HCT116 (cell line): Measurements from ENCODE around the gene MRPL44. TPM values are rescaled to one million over a fixed set of nuclear protein-coding genes. Genes with fewer than 3 reads are reported as not detected.

ENCODE experiments used
- ATAC-seq: fragments of 200-7000 bp; cut with Tn5 transposase; 2 replicates; pipeline ENCODE4 v1.9.1; 2020; ENCODE audit warnings: mild to moderate bottlenecking, moderate library complexity
- BruUV-seq: library from RNA; stranded (reverse); fragments of 400-500 nt; replicated peaks from 2 replicates; lab custom pipeline; 2021; lab: Mats Ljungman, UMichigan
- CTCF ChIA-PET: fragments of 300-600 bp; sonication (Branson Sonifier 250); formaldehyde crosslinking; loops from one replicate; lab custom pipeline; 2021; ENCODE audit warnings: antibody characterized with exemption; lab: Charles Lee
- POLR2A ChIA-PET: fragments of 300-600, 350-600 bp; sonication (Branson Sonifier 250); formaldehyde crosslinking; loops from one replicate; lab custom pipeline; 2021; ENCODE audit warnings: antibody characterized with exemption; lab: Charles Lee
- RAD21 ChIA-PET, 2 experiments: fragments of 300-600 bp; sonication (Branson Sonifier 250); formaldehyde crosslinking; loops; one replicate each; lab custom pipeline; 2023; ENCODE audit warnings: low total read pairs in 2 of 2; ENCODE audit not compliant: uncharacterized antibody in 2 of 2, unreplicated experiment in 2 of 2, low non-redundant PET in 1 of 2; lab: Charles Lee
- DNase-seq: peaks from one replicate; pipeline ENCODE4 v3.0.0-alpha.2; 2010; ENCODE audit warnings: low read depth, low spot score
- H2AFZ ChIP-seq: fragments of 200-600 bp; shearing (Covaris generic), sonication (generic); 2 replicates; pipeline ENCODE4 v1.6.1; 2017; ENCODE audit warnings: low read depth, mixed run types, mixed read lengths, antibody characterized with exemption, low read length; ENCODE audit not compliant: poor library complexity, severe bottlenecking
- H3K27ac ChIP-seq: 2 replicates; pipeline ENCODE4 v1.5.1; 2012; ENCODE audit warnings: low read depth, low read length
- H3K27me3 ChIP-seq: fragments of 200-600 bp; sonication (generic); 2 replicates; pipeline ENCODE4 v1.6.1; 2016; ENCODE audit warnings: mixed run types, low read length, mixed read lengths; ENCODE audit not compliant: insufficient read depth
- H3K36me3 ChIP-seq, 2 experiments: fragments of 200-500 bp in 1 of 2; fragments of 200-600 bp in 1 of 2; sonication (Bioruptor generic) in 1 of 2; sonication (generic) in 1 of 2; 2 replicates each; pipeline versions ENCODE4 v1.5.1 to v1.6.1; 2014 to 2016; ENCODE audit warnings: low read length in 2 of 2, inconsistent platforms in 1 of 2, mixed read lengths in 1 of 2, mixed run types in 1 of 2; ENCODE audit not compliant: insufficient read depth in 2 of 2, control insufficient read depth in 1 of 2
- H3K4me1 ChIP-seq, 2 experiments: fragments of 200-600 bp in 1 of 2; sonication (generic) in 1 of 2; 2 replicates each; pipeline versions ENCODE4 v1.5.1 to v1.6.1; 2012 to 2017; ENCODE audit warnings: low read length in 2 of 2, inconsistent platforms in 1 of 2, mild to moderate bottlenecking in 1 of 2, mixed read lengths in 1 of 2, mixed run types in 1 of 2, moderate library complexity in 1 of 2; ENCODE audit not compliant: insufficient read depth in 2 of 2, control insufficient read depth in 1 of 2
- H3K4me2 ChIP-seq: fragments of 200-600 bp; sonication (generic); 2 replicates; pipeline ENCODE4 v1.6.1; 2017; ENCODE audit warnings: mixed run types, low read length, mixed read lengths
- H3K4me3 ChIP-seq, 2 experiments: fragments of 200-600 bp in 1 of 2; sonication (generic) in 1 of 2; replicated peaks in 1 of 2; 2 replicates each; pipeline ENCODE4 v1.5.1; 2011 to 2016; ENCODE audit warnings: low read length in 2 of 2, control low read depth in 1 of 2, low read depth in 1 of 2, mild to moderate bottlenecking in 1 of 2, mixed read lengths in 1 of 2, mixed run types in 1 of 2
- H3K79me2 ChIP-seq: fragments of 200-600 bp; sonication (generic); 2 replicates; pipeline ENCODE4 v1.6.1; 2017; ENCODE audit warnings: mild to moderate bottlenecking, mixed run types, low read length, moderate library complexity, mixed read lengths; ENCODE audit not compliant: insufficient read depth
- H3K9ac ChIP-seq: fragments of 200-600 bp; sonication (generic); 2 replicates; pipeline ENCODE4 v1.6.1; 2016; ENCODE audit warnings: low read length, mixed read lengths
- H3K9me2 ChIP-seq: fragments of 200-600 bp; sonication (generic), shearing (Covaris generic); 2 replicates; pipeline ENCODE4 v1.6.1; 2017; ENCODE audit warnings: mixed run types, mild to moderate bottlenecking, moderate library complexity; ENCODE audit not compliant: insufficient read depth
- H3K9me3 ChIP-seq, 2 experiments: fragments of 200-500 bp in 1 of 2; fragments of 200-600 bp in 1 of 2; sonication (Bioruptor generic) in 1 of 2; sonication (generic) in 1 of 2; 2 replicates each; pipeline ENCODE4 v1.6.1; 2014 to 2017; ENCODE audit warnings: low read length in 2 of 2, mixed read lengths in 2 of 2, inconsistent platforms in 1 of 2, low read depth in 1 of 2, mild to moderate bottlenecking in 1 of 2, mixed run types in 1 of 2, moderate library complexity in 1 of 2; ENCODE audit not compliant: control insufficient read depth in 1 of 2, insufficient read depth in 1 of 2
- H4K20me1 ChIP-seq: fragments of 200-600 bp; sonication (generic), shearing (Covaris generic); 2 replicates; pipeline ENCODE4 v1.6.1; 2017; ENCODE audit warnings: mixed run types, mild to moderate bottlenecking, moderate library complexity; ENCODE audit not compliant: insufficient read depth
- CBX3 ChIP-seq: IDR thresholded peaks from 2 replicates; pipeline ENCODE4 v1.6.1; 2012; ENCODE audit warnings: low read depth
- CEBPB ChIP-seq: IDR thresholded peaks from 2 replicates; pipeline ENCODE4 v1.6.1; 2012; ENCODE audit warnings: low read depth
- EGR1 ChIP-seq: IDR thresholded peaks from 2 replicates; pipeline ENCODE4 v1.6.1; 2012; ENCODE audit warnings: low read depth
- EZH2phosphoT487 ChIP-seq: fragments of 200-600 bp; IDR thresholded peaks from 2 replicates; pipeline ENCODE4 v1.6.1; 2018; ENCODE audit warnings: antibody characterized with exemption, borderline replicate concordance
- FOSL1 ChIP-seq: IDR thresholded peaks from 2 replicates; pipeline ENCODE4 v1.6.1; 2012; ENCODE audit warnings: low read depth
- JUND ChIP-seq: IDR thresholded peaks from 2 replicates; pipeline ENCODE4 v1.6.1; 2012
- POLR2AphosphoS5 ChIP-seq: IDR thresholded peaks from 2 replicates; pipeline ENCODE4 v1.6.1; 2011; ENCODE audit warnings: mild to moderate bottlenecking, low read depth, low read length, moderate library complexity
- RAD21 ChIP-seq: IDR thresholded peaks from 2 replicates; pipeline ENCODE4 v1.6.1; 2012; ENCODE audit warnings: low read depth, mild to moderate bottlenecking
- SIN3A ChIP-seq: IDR thresholded peaks from 2 replicates; pipeline ENCODE4 v1.6.1; 2012; ENCODE audit warnings: low read depth
- SRF ChIP-seq: IDR thresholded peaks from 2 replicates; pipeline ENCODE4 v1.6.1; 2012; ENCODE audit warnings: low read depth
- TCF7L2 ChIP-seq: IDR thresholded peaks from 2 replicates; pipeline ENCODE4 v1.7.0; 2011; ENCODE audit warnings: borderline replicate concordance, inconsistent platforms; ENCODE audit not compliant: insufficient read depth, insufficient read length; ENCODE audit errors: extremely low read depth
- YY1 ChIP-seq: IDR thresholded peaks from 2 replicates; pipeline ENCODE4 v1.6.1; 2011; ENCODE audit warnings: low read length, low read depth, moderate library complexity, mild to moderate bottlenecking; ENCODE audit not compliant: insufficient replicate concordance; ENCODE audit errors: extremely low read depth
- ZFX ChIP-seq: fragments of 450-650 bp; IDR thresholded peaks from 2 replicates; pipeline ENCODE4 v1.6.1; 2017
- ZNF274 ChIP-seq: fragments of 200-500 bp; sonication (Bioruptor generic); IDR thresholded peaks from 2 replicates; pipeline ENCODE4 v1.6.1; 2014; ENCODE audit warnings: mild to moderate bottlenecking, low read depth, low read length, inconsistent platforms
- intact Hi-C: fragments of 100-400 bp; cut with micrococcal nuclease; formaldehyde crosslinking; loops from 2 replicates; pipeline ENCODE4 v1.10.0; 2022
- total RNA-seq: library from RNA; stranded (reverse); gene quantifications from one replicate; pipeline ENCODE4 v1.2.1, GENCODE V29; 2021; ENCODE audit not compliant: unreplicated experiment
- TF ChIP-seq, protein P1 (sequence below): IDR thresholded peaks from 2 replicates; pipeline ENCODE4 v1.6.1; 2012; ENCODE audit warnings: low read depth
- TF ChIP-seq, protein P2 (sequence below), 3 experiments: fragments of 200-600 bp in 1 of 3; sonication (generic) in 1 of 3; IDR thresholded peaks in 2 of 3; conservative IDR thresholded peaks in 1 of 3; 2 replicates each; pipeline ENCODE4 v1.5.1; 2012 to 2017; ENCODE audit warnings: low read depth in 2 of 3, low read length in 2 of 3, antibody characterized with exemption in 1 of 3, borderline replicate concordance in 1 of 3, control low read depth in 1 of 3, mild to moderate bottlenecking in 1 of 3, mixed read lengths in 1 of 3, mixed run types in 1 of 3, moderate library complexity in 1 of 3; ENCODE audit not compliant: insufficient read depth in 1 of 3
- TF ChIP-seq, protein P3 (sequence below): IDR thresholded peaks from 2 replicates; pipeline ENCODE4 v1.6.1; 2012

Gene MRPL44
- total RNA-seq, 1 experiment from 2014 or later: 45.8 TPM

DNA sequence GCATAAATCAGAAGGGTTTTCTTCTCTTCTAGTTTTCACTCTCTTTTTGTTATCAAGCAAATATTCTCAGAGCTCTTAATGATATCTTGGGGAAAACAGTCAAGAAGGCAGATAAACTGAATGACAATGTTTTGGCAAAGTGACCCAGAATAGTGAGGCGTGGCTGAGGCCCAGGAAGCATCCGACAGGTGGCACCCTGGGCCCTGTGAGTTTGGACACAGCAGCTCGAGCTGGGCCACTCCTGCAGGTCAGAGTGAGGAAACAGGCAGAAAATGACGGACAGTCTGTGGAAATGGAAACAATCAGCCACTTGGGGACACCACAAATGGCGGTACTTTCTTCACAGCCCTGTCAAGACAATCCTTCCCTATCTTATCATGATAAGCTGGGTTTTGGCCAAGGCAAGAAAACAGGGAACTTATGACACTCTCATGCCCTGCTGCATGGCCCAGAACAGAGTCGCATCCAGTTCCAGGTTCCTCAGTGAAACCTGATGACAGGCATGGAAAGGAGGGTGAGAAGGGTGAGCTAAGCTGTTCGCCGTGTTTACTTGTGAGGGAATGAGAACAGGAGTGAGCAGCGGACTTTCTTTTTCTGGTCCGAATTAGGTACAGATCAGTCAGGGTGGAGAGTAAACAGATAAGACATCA lies 32.1 kb downstream of the MRPL44 start:
- Histone ChIP-seq H3K79me2 (no peaks in the 10 kb centered on the region), H3K9ac (no peak overlapping the region), H3K27ac (no peak overlapping the region), H3K36me3 (peaks cover 0 to 2% of the 10 kb centered on the region in 2 experiments; a peak in 1 of 4 replicates), H4K20me1 (no peaks in the 10 kb centered on the region), H2AFZ (no peak overlapping the region), H3K9me2 (no peaks in the 10 kb centered on the region), H3K4me3 (no peak overlapping the region), H3K4me1 (peaks cover 0 to 9% of the 10 kb centered on the region in 2 experiments; a peak in 2 of 4 replicates), H3K27me3 (no peaks in the 10 kb centered on the region), H3K4me2 (no peak overlapping the region), H3K9me3 (no peaks in the 10 kb centered on the region)
- intact Hi-C loops: loop anchor here (1.0 kb wide), 1 partner anchor 295 kb away; no protein-coding TSS in a partner anchor
- DNase-seq (peak; percentile 24), ATAC-seq (peak; percentile 85)
- CTCF ChIA-PET: interaction anchor here (1.7 to 2.1 kb wide), 2 partner anchors 19 to 298 kb away, joined by 5 to 7 read pairs; no protein-coding TSS in a partner anchor
- POLR2A ChIA-PET: no interaction called here
- RAD21 ChIA-PET: interaction anchor here (1.4 to 1.9 kb wide), 2 partner anchors 295 kb away, joined by 4 to 6 read pairs; no protein-coding TSS in a partner anchor
- TF ChIP-seq CEBPB (no peak), ZFX (no peak), YY1 (no peak), JUND (no peak), SIN3A (no peak), POLR2AphosphoS5 (no peak), TCF7L2 (no peak), ZNF274 (no peak), CBX3 (no peak), FOSL1 (no peak), SRF (no peak), EZH2phosphoT487 (no peak), EGR1 (no peak), RAD21 (peak; percentile 62)
- TF ChIP-seq, protein P1, sequence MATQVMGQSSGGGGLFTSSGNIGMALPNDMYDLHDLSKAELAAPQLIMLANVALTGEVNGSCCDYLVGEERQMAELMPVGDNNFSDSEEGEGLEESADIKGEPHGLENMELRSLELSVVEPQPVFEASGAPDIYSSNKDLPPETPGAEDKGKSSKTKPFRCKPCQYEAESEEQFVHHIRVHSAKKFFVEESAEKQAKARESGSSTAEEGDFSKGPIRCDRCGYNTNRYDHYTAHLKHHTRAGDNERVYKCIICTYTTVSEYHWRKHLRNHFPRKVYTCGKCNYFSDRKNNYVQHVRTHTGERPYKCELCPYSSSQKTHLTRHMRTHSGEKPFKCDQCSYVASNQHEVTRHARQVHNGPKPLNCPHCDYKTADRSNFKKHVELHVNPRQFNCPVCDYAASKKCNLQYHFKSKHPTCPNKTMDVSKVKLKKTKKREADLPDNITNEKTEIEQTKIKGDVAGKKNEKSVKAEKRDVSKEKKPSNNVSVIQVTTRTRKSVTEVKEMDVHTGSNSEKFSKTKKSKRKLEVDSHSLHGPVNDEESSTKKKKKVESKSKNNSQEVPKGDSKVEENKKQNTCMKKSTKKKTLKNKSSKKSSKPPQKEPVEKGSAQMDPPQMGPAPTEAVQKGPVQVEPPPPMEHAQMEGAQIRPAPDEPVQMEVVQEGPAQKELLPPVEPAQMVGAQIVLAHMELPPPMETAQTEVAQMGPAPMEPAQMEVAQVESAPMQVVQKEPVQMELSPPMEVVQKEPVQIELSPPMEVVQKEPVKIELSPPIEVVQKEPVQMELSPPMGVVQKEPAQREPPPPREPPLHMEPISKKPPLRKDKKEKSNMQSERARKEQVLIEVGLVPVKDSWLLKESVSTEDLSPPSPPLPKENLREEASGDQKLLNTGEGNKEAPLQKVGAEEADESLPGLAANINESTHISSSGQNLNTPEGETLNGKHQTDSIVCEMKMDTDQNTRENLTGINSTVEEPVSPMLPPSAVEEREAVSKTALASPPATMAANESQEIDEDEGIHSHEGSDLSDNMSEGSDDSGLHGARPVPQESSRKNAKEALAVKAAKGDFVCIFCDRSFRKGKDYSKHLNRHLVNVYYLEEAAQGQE: no peak
- TF ChIP-seq, protein P2, sequence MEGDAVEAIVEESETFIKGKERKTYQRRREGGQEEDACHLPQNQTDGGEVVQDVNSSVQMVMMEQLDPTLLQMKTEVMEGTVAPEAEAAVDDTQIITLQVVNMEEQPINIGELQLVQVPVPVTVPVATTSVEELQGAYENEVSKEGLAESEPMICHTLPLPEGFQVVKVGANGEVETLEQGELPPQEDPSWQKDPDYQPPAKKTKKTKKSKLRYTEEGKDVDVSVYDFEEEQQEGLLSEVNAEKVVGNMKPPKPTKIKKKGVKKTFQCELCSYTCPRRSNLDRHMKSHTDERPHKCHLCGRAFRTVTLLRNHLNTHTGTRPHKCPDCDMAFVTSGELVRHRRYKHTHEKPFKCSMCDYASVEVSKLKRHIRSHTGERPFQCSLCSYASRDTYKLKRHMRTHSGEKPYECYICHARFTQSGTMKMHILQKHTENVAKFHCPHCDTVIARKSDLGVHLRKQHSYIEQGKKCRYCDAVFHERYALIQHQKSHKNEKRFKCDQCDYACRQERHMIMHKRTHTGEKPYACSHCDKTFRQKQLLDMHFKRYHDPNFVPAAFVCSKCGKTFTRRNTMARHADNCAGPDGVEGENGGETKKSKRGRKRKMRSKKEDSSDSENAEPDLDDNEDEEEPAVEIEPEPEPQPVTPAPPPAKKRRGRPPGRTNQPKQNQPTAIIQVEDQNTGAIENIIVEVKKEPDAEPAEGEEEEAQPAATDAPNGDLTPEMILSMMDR (IDR thresholded peaks at IDR 0.05 in 2 of 3, conservative IDR thresholded peaks at IDR 0.05 in 1 of 3; ENCODE audit: borderline replicate concordance in 1 of 3, insufficient read depth in 1 of 3, low read depth in 2 of 3, low read length in 2 of 3): peak; percentile 52 to 58 (median 54); a peak in 5 of 6 replicates
- TF ChIP-seq, protein P3, sequence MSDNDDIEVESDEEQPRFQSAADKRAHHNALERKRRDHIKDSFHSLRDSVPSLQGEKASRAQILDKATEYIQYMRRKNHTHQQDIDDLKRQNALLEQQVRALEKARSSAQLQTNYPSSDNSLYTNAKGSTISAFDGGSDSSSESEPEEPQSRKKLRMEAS: no peak
- no TSS peak for BruUV-seq
